Muscle layer of duodenum (tissue), 2 donors: ENCODE data around the gene RASAL2.

Source experiments
- H3K27ac ChIP-seq: one replicate; pipeline ENCODE4 v1.7.0; 2013; ENCODE audit warnings: mild to moderate bottlenecking, low read length
- H3K27me3 ChIP-seq: one replicate; pipeline ENCODE4 v1.7.0; 2013; ENCODE audit warnings: low read depth, mild to moderate bottlenecking, control low read depth, low read length
- H3K36me3 ChIP-seq, 2 donors: one replicate each; pipeline ENCODE4 v1.7.0; 2013; ENCODE audit warnings: low read length in 2 of 2, control low read depth in 1 of 2, mild to moderate bottlenecking in 1 of 2; ENCODE audit not compliant: insufficient read depth in 2 of 2, control insufficient read depth in 1 of 2
- H3K4me1 ChIP-seq, 2 donors: one replicate each; pipeline ENCODE4 v1.7.0; 2013; ENCODE audit warnings: low read length in 2 of 2, mild to moderate bottlenecking in 2 of 2, control low read depth in 1 of 2, moderate library complexity in 1 of 2; ENCODE audit not compliant: insufficient read depth in 2 of 2, control insufficient read depth in 1 of 2
- H3K4me3 ChIP-seq, 2 donors: one replicate each; pipeline ENCODE4 v1.7.0; 2013; ENCODE audit warnings: low read length in 2 of 2, low read depth in 1 of 2, mild to moderate bottlenecking in 1 of 2
- H3K9me3 ChIP-seq, 2 donors: one replicate each; pipeline ENCODE4 v1.7.0; 2013; ENCODE audit warnings: low read length in 2 of 2, control low read depth in 1 of 2, mild to moderate bottlenecking in 1 of 2; ENCODE audit not compliant: control insufficient read depth in 1 of 2
- donor health status: healthy.

Gene RASAL2

DNA sequence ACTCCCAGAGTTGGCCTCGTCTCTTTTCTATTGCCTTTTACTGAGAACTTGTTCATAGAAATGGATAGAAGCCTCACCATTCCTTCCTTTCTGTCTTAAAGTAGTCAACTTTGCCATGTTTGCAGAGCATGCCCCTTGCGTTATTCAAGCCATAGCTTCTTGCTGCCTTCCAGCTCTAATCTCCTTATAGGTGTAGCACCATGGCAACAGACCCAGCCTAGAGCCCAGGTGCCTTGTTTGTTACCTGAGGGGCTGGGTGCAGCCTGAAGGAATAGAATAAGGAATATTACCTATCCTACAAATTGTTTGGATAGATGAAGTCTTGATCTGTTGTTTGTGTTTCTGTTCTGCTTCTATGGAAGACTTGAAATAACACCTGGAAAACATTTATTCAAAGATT, 343.0 kb downstream of the RASAL2 start:
- Histone ChIP-seq H3K4me1 (no peaks in the 10 kb centered on the region), H3K9me3 (no peaks in the 10 kb centered on the region), H3K27me3 (no peaks in the 10 kb centered on the region), H3K36me3 (peaks cover 0 to 13% of the 10 kb centered on the region in 2 donors), H3K27ac (no peak overlapping the region), H3K4me3 (no peak overlapping the region)

- Histone ChIP-seq H3K27me3 (no peaks in the 10 kb centered on the region), H3K36me3 (peaks cover 8 to 27% of the 10 kb centered on the region in 2 donors), H3K27ac (no peak overlapping the region), H3K4me3 (no peak overlapping the region), H3K4me1 (no peaks in the 10 kb centered on the region), H3K9me3 (no peaks in the 10 kb centered on the region)
These were observed 344.5 kb downstream of the RASAL2 start for GRCh38 chr1:178438432-178438831.

- H3K27ac ChIP-seq, result no peak overlapping the region
These were observed 349.0 kb downstream of the RASAL2 start for GRCh38 chr1:178442925-178443324.

GRCh38 chr1:178450871-178451270, 357.0 kb downstream of the RASAL2 start:
- Histone ChIP-seq H3K27ac (no peak overlapping the region), H3K27me3 (no peaks in the 10 kb centered on the region), H3K4me1 (no peaks in the 10 kb centered on the region), H3K9me3 (no peaks in the 10 kb centered on the region), H3K4me3 (no peak overlapping the region), H3K36me3 (peaks cover 0 to 6% of the 10 kb centered on the region in 2 donors)

More at GRCh38 chr1:178442925-178443324, 349.0 kb downstream of the RASAL2 start:
- no peaks in the 10 kb centered on the region for H3K27me3 ChIP-seq
- H3K4me1 ChIP-seq, result no peaks in the 10 kb centered on the region
- peaks cover 9 to 38% of the 10 kb centered on the region in 2 donors for H3K36me3 ChIP-seq
- no peaks in the 10 kb centered on the region for H3K9me3 ChIP-seq
- no peak overlapping the region for H3K4me3 ChIP-seq

- Histone ChIP-seq H3K4me3 (no peak overlapping the region), H3K4me1 (no peaks in the 10 kb centered on the region), H3K27me3 (no peaks in the 10 kb centered on the region), H3K27ac (no peak overlapping the region), H3K9me3 (no peaks in the 10 kb centered on the region), H3K36me3 (peaks cover 0 to 9% of the 10 kb centered on the region in 2 donors)
These were observed 357.6 kb downstream of the RASAL2 start for GRCh38 chr1:178451529-178451928.

- Histone ChIP-seq H3K4me1 (no peaks in the 10 kb centered on the region), H3K9me3 (no peaks in the 10 kb centered on the region), H3K4me3 (no peak overlapping the region), H3K36me3 (peaks cover 0 to 12% of the 10 kb centered on the region in 2 donors), H3K27me3 (no peaks in the 10 kb centered on the region), H3K27ac (no peak overlapping the region)
These were observed 358.1 kb downstream of the RASAL2 start for GRCh38 chr1:178452013-178452412.

DNA sequence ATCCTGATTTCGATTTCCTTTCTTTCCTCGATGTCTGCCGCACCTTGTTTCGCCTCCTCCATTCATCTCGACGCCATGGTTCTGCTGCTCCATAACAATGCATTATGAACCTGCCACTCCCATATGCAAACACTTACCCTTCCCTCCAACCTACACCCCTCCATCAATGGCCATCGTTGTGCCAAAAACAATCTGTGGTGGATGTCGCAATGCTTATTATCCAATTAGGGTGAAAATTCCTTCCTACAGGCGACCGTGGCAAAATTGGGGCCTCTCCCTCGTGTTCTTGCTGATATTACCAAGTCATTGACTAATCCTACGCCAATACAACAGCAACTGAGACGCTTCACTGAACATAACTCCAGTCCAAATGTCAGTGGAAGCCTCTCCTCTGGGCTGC, 362.6 kb downstream of the RASAL2 start:
- Histone ChIP-seq H3K4me3 (no peak overlapping the region), H3K27ac (no peak overlapping the region), H3K36me3 (peaks cover 9 to 24% of the 10 kb centered on the region in 2 donors)

DNA sequence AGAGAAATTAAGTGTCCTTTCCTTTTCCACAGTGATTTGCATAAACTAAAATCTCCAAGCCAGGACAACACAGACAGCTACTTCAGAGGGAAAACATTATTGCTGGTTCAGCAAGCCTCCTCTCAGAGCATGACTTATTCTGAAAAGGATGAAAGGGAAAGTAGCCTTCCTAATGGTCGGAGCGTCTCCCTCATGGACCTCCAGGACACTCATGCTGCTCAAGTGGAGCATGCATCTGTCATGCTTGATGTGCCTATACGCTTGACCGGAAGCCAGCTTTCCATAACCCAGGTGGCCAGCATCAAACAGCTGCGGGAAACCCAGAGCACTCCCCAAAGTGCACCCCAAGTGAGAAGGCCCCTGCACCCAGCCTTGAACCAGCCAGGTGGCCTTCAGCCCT, 363.7 kb downstream of the RASAL2 start:
- Histone ChIP-seq H3K27me3 (no peaks in the 10 kb centered on the region), H3K4me1 (no peaks in the 10 kb centered on the region), H3K27ac (no peak overlapping the region), H3K36me3 (peaks cover 9 to 19% of the 10 kb centered on the region in 2 donors), H3K4me3 (no peak overlapping the region), H3K9me3 (no peaks in the 10 kb centered on the region)

More for the DNA sequence above, 362.6 kb downstream of the RASAL2 start:
- Histone ChIP-seq H3K4me1 (no peaks in the 10 kb centered on the region), H3K9me3 (no peaks in the 10 kb centered on the region), H3K27me3 (no peaks in the 10 kb centered on the region)

GRCh38 chr1:178458203-178458602, 364.3 kb downstream of the RASAL2 start:
- Histone ChIP-seq H3K9me3 (no peaks in the 10 kb centered on the region), H3K27me3 (no peaks in the 10 kb centered on the region), H3K27ac (no peak overlapping the region), H3K4me3 (no peak overlapping the region), H3K36me3 (peaks cover 9 to 17% of the 10 kb centered on the region in 2 donors), H3K4me1 (no peaks in the 10 kb centered on the region)

DNA sequence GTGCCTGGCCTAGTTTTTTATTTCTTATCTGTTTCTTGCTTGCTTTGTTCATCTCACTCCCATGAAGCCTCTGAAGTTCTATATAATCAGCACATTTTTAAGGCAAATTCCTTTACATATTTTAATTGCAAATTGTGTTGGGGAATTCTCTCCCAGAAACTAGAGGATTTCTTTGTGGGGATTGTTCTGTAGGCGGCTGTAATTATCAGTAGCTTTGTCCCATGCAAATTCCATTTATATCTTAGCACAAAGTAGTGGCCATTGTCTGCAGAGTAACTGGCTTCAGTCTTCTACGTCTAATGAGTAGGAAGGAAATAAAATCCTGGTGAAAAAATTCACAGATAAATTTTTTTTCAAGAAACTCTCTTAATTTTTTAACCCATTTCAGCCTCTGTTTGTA, 367.2 kb downstream of the RASAL2 start:
- Histone ChIP-seq H3K36me3 (peaks cover 12 to 22% of the 10 kb centered on the region in 2 donors), H3K9me3 (no peaks in the 10 kb centered on the region), H3K4me3 (no peak overlapping the region), H3K27me3 (no peaks in the 10 kb centered on the region), H3K4me1 (no peaks in the 10 kb centered on the region), H3K27ac (no peak overlapping the region)

DNA sequence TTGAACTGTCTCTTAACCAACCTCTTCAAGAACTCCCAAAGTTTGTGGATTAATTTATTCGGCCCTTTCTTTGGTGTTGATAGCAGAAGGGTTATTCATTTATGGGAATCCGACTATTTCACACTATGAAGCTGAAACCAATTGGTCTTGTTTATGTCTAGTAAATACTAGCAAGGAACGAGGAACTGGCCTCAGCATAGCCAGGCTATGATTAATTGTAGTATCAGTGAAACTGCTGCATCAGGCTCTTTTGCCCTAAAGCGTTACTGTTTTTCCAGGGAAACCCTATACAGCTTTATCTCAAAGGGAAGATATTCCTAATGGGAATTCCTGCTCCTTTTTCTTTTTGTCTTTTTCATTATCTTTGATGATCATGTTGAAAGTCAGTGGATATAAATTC, 367.8 kb downstream of the RASAL2 start:
- Histone ChIP-seq H3K27ac (no peak overlapping the region), H3K4me3 (no peak overlapping the region), H3K36me3 (peaks cover 17 to 24% of the 10 kb centered on the region in 2 donors), H3K27me3 (no peaks in the 10 kb centered on the region), H3K4me1 (no peaks in the 10 kb centered on the region), H3K9me3 (no peaks in the 10 kb centered on the region)

DNA sequence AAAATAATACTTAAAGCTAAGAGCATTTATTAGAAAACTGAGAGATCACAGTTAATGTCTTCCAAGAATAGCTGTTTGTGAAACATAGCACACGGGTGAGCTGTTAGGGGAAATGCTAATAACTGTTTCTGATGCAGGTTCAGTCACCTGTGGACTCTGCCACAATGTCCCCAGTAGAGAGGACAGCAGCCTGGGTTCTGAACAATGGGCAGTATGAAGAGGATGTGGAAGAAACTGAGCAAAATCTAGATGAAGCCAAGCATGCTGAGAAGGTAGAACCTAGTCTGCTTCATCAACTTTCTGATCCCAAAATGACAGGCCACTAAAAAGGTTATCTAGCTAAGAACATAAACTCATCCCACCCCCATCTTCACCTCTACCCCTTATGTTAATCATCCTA, 370.2 kb downstream of the RASAL2 start:
- no peaks in the 10 kb centered on the region for H3K4me1 ChIP-seq
- no peaks in the 10 kb centered on the region for H3K9me3 ChIP-seq
- H3K4me3 ChIP-seq, result no peak overlapping the region
- H3K36me3 ChIP-seq, result peaks cover 9 to 33% of the 10 kb centered on the region in 2 donors
- no peak overlapping the region for H3K27ac ChIP-seq
- no peaks in the 10 kb centered on the region for H3K27me3 ChIP-seq
